H1 (cell line): ENCODE results near the gene PIANP. TPM values are rescaled to one million over a fixed set of nuclear protein-coding genes. Genes with fewer than 3 reads are reported as not detected.
A peak's percentile ranks its signal among the peaks of the same experiment; 100 is the strongest.

Source experiments
- CTCF ChIA-PET: fragments of 300-600 bp; sonication (Branson Sonifier 250); formaldehyde crosslinking; loops from one replicate; lab custom pipeline; 2021; ENCODE audit not compliant: partially characterized antibody; lab: Charles Lee
- POLR2A ChIA-PET: fragments of 300-600 bp; sonication (Branson Sonifier 250); formaldehyde crosslinking; loops from one replicate; lab custom pipeline; 2021; ENCODE audit warnings: inconsistent platforms; ENCODE audit not compliant: partially characterized antibody; lab: Charles Lee
- DNase-seq, 2 experiments: peaks; one replicate each; pipeline versions ENCODE4 v3.0.0 to v3.0.0-alpha.2; 2010 to 2022; ENCODE audit warnings: low spot score in 2 of 2, low read depth in 1 of 2, mixed read lengths in 1 of 2
- FAIRE-seq: peaks from 2 replicates; lab custom pipeline; 2011; peaks lifted over from hg19 to GRCh38; lab: Jason Lieb, UNC
- H2AFZ ChIP-seq: 2 replicates; pipeline ENCODE4 v1.8.1; 2012; ENCODE audit warnings: low read length, inconsistent platforms
- H2AK5ac ChIP-seq: 2 replicates; pipeline ENCODE4 v1.6.1; 2013; ENCODE audit warnings: low read depth, low read length
- H2BK120ac ChIP-seq: replicated peaks from 2 replicates; pipeline ENCODE3; 2013; ENCODE audit warnings: low read depth, low read length, inconsistent platforms
- H2BK12ac ChIP-seq: 2 replicates; pipeline ENCODE4 v1.6.1; 2013; ENCODE audit warnings: low read depth, low read length
- H2BK15ac ChIP-seq: 2 replicates; pipeline ENCODE4 v1.6.1; 2013; ENCODE audit warnings: low read length
- H2BK20ac ChIP-seq: 2 replicates; pipeline ENCODE4 v1.6.1; 2013; ENCODE audit warnings: low read length
- H2BK5ac ChIP-seq: 2 replicates; pipeline ENCODE4 v1.6.1; 2013; ENCODE audit warnings: low read depth, low read length
- H3K14ac ChIP-seq: 2 replicates; pipeline ENCODE4 v1.6.1; 2013; ENCODE audit warnings: inconsistent platforms; ENCODE audit not compliant: insufficient read length
- H3K18ac ChIP-seq: 2 replicates; pipeline ENCODE4 v1.6.1; 2013; ENCODE audit warnings: low read length; ENCODE audit errors: extremely low read depth
- H3K23ac ChIP-seq: 2 replicates; pipeline ENCODE4 v1.6.1; 2013; ENCODE audit warnings: inconsistent platforms; ENCODE audit not compliant: insufficient read length
- H3K23me2 ChIP-seq: 2 replicates; pipeline ENCODE4 v1.6.1; 2013; ENCODE audit warnings: low read depth, low read length
- H3K27ac ChIP-seq: 2 replicates; pipeline ENCODE4 v1.6.1; 2011; ENCODE audit warnings: low read depth, low read length, inconsistent platforms
- H3K27me3 ChIP-seq, 4 experiments: replicated peaks in 1 of 4; 1 replicate in 1 of 4; 2 replicates in 3 of 4; pipeline versions ENCODE4 v1.6.1 to v1.8.1; 2011 to 2013; ENCODE audit warnings: low read length in 3 of 4, mild to moderate bottlenecking in 3 of 4, inconsistent platforms in 2 of 4, mixed read lengths in 2 of 4, moderate library complexity in 1 of 4; ENCODE audit not compliant: control insufficient read depth in 3 of 4, insufficient read depth in 3 of 4; ENCODE audit errors: extremely low read depth in 1 of 4
- H3K36me3 ChIP-seq, 4 experiments: 2 replicates each; pipeline versions ENCODE4 v1.6.1 to v1.8.1; 2011 to 2013; ENCODE audit warnings: mild to moderate bottlenecking in 4 of 4, low read length in 3 of 4, moderate library complexity in 2 of 4, control low read depth in 1 of 4, inconsistent platforms in 1 of 4; ENCODE audit not compliant: insufficient read depth in 4 of 4, control insufficient read depth in 2 of 4
- H3K4ac ChIP-seq: replicated peaks from 2 replicates; pipeline ENCODE3; 2013; ENCODE audit warnings: low read length, low read depth, mixed read lengths, inconsistent platforms; ENCODE audit not compliant: insufficient read length
- H3K4me1 ChIP-seq, 4 experiments: replicated peaks in 1 of 4; 1 replicate in 1 of 4; 2 replicates in 3 of 4; pipeline versions ENCODE4 v1.6.1 to v1.8.1; 2011 to 2013; ENCODE audit warnings: low read length in 3 of 4, inconsistent platforms in 2 of 4, mixed read lengths in 1 of 4; ENCODE audit not compliant: insufficient read depth in 4 of 4, control insufficient read depth in 3 of 4
- H3K4me2 ChIP-seq, 2 experiments: 2 replicates each; pipeline versions ENCODE4 v1.6.1 to v1.8.1; 2011 to 2013; ENCODE audit warnings: low read depth in 2 of 2, low read length in 2 of 2, control low read depth in 1 of 2, inconsistent platforms in 1 of 2, mild to moderate bottlenecking in 1 of 2; ENCODE audit not compliant: insufficient read depth in 1 of 2
- H3K4me3 ChIP-seq, 4 experiments: fragments of 200-600, 300-600 bp in 1 of 4; sonication (generic), shearing (Covaris generic), sonication (Bioruptor Twin) in 1 of 4; 2 replicates each; pipeline versions ENCODE4 v1.5.1 to v1.8.1; 2011 to 2016; ENCODE audit warnings: low read length in 4 of 4, low read depth in 3 of 4, control low read depth in 2 of 4, inconsistent platforms in 2 of 4, mild to moderate bottlenecking in 2 of 4, mixed read lengths in 1 of 4, moderate library complexity in 1 of 4; ENCODE audit not compliant: insufficient read depth in 2 of 4; ENCODE audit errors: extremely low read depth in 1 of 4
- H3K56ac ChIP-seq: replicated peaks from 2 replicates; pipeline ENCODE3; 2013; ENCODE audit warnings: low read depth, mild to moderate bottlenecking, mixed read lengths, low read length, inconsistent platforms; ENCODE audit not compliant: insufficient read length
- H3K79me1 ChIP-seq: 2 replicates; pipeline ENCODE4 v1.6.1; 2013; ENCODE audit warnings: low read depth, low read length, control low read depth
- H3K79me2 ChIP-seq, 2 experiments: 2 replicates each; pipeline versions ENCODE4 v1.6.1 to v1.8.1; 2012 to 2013; ENCODE audit warnings: low read length in 2 of 2, mild to moderate bottlenecking in 2 of 2, inconsistent platforms in 1 of 2; ENCODE audit not compliant: insufficient read depth in 2 of 2, control insufficient read depth in 1 of 2
- H3K9ac ChIP-seq, 4 experiments: replicated peaks in 1 of 4; 1 replicate in 1 of 4; 2 replicates in 3 of 4; pipeline versions ENCODE4 v1.6.1 to v1.8.1; 2011 to 2013; ENCODE audit warnings: low read depth in 3 of 4, low read length in 3 of 4, control low read depth in 2 of 4, mild to moderate bottlenecking in 2 of 4, moderate library complexity in 2 of 4, inconsistent platforms in 1 of 4; ENCODE audit errors: extremely low read depth in 1 of 4
- H3K9me3 ChIP-seq, 2 experiments: 2 replicates each; pipeline versions ENCODE4 v1.6.1 to v1.8.1; 2012 to 2013; ENCODE audit warnings: mild to moderate bottlenecking in 2 of 2, moderate library complexity in 2 of 2, control low read depth in 1 of 2, inconsistent platforms in 1 of 2, low read depth in 1 of 2, low read length in 1 of 2, mixed read lengths in 1 of 2; ENCODE audit not compliant: insufficient read depth in 2 of 2
- H4K20me1 ChIP-seq, 2 experiments: replicated peaks in 1 of 2; 2 replicates each; pipeline versions ENCODE3 to v1.8.1; 2011 to 2013; ENCODE audit warnings: inconsistent platforms in 2 of 2, low read length in 2 of 2, mild to moderate bottlenecking in 1 of 2; ENCODE audit not compliant: insufficient read depth in 2 of 2, control insufficient read depth in 1 of 2
- H4K5ac ChIP-seq: 2 replicates; pipeline ENCODE4 v1.6.1; 2013; ENCODE audit warnings: low read length, low read depth, mixed read lengths, inconsistent platforms; ENCODE audit not compliant: insufficient read length
- H4K8ac ChIP-seq: 2 replicates; pipeline ENCODE4 v1.8.0; 2013; ENCODE audit warnings: mild to moderate bottlenecking, moderate library complexity, low read length, inconsistent platforms; ENCODE audit not compliant: insufficient read depth; ENCODE audit errors: extremely low read depth
- H4K91ac ChIP-seq: replicated peaks from 2 replicates; pipeline ENCODE3; 2013; ENCODE audit warnings: low read length, mixed read lengths, inconsistent platforms; ENCODE audit not compliant: insufficient read length
- BCL11A ChIP-seq, 2 experiments: IDR thresholded peaks; one replicate each; pipeline ENCODE4 v1.6.1; 2011; ENCODE audit warnings: low read depth in 2 of 2, low read length in 2 of 2, mild to moderate bottlenecking in 2 of 2
- CBX8 ChIP-seq: fragments of 300-800, 300-1000 bp; sonication (generic); IDR thresholded peaks from 2 replicates; pipeline ENCODE4 v1.7.1; 2016; ENCODE audit warnings: low read depth, low read length, borderline replicate concordance
- CEBPB ChIP-seq: IDR thresholded peaks from 2 replicates; pipeline ENCODE4 v1.6.1; 2012; ENCODE audit warnings: low read depth, low read length
- GTF2F1 ChIP-seq: IDR thresholded peaks from 2 replicates; pipeline ENCODE4 v1.6.1; 2012; ENCODE audit warnings: low read depth, low read length, improper control_type of control experiment, borderline replicate concordance
- KDM4A ChIP-seq: IDR thresholded peaks from one replicate; pipeline ENCODE4 v1.7.1; 2012; ENCODE audit warnings: low read depth, mild to moderate bottlenecking, moderate library complexity, low read length, inconsistent platforms; ENCODE audit not compliant: severe bottlenecking
- KDM5A ChIP-seq: fragments of 200-600 bp; IDR thresholded peaks from 2 replicates; pipeline ENCODE4 v1.7.1; 2012; ENCODE audit warnings: mild to moderate bottlenecking, low read length, inconsistent platforms, mixed read lengths
- POLR2AphosphoS5 ChIP-seq: IDR thresholded peaks from 2 replicates; pipeline ENCODE4 v1.6.1; 2011; ENCODE audit warnings: low read depth, low read length
- SIN3A ChIP-seq, 2 experiments: IDR thresholded peaks in 1 of 2; conservative IDR thresholded peaks in 1 of 2; 2 replicates each; pipeline ENCODE4 v1.6.1; 2011 to 2012; ENCODE audit warnings: low read length in 2 of 2, improper control_type of control experiment in 1 of 2, low read depth in 1 of 2, mild to moderate bottlenecking in 1 of 2
- SP1 ChIP-seq: IDR thresholded peaks from 2 replicates; pipeline ENCODE4 v1.6.1; 2011; ENCODE audit warnings: low read depth, low read length
- TBP ChIP-seq: IDR thresholded peaks from 2 replicates; pipeline ENCODE4 v1.6.1; 2011; ENCODE audit warnings: low read depth, low read length, improper control_type of control experiment
- TCF12 ChIP-seq: IDR thresholded peaks from 2 replicates; pipeline ENCODE4 v1.6.1; 2011; ENCODE audit warnings: low read depth, mild to moderate bottlenecking, low read length
- WGBS, 2 experiments: shearing (Covaris generic) in 1 of 2; methylation state at CpG; one replicate each; pipeline versions ENCODE4 v1.1.6 to v1.1.7; 2013 to 2015; ENCODE audit warnings: low lambda C conversion rate in 2 of 2, mixed read lengths in 2 of 2, inconsistent platforms in 1 of 2, low coverage in 1 of 2, missing lambda C conversion rate in 1 of 2; ENCODE audit not compliant: insufficient replicate concordance in 2 of 2, insufficient coverage in 1 of 2, insufficient read length in 1 of 2; ENCODE audit errors: extremely low coverage in 1 of 2, missing lambda C conversion rate in 1 of 2; 5-methylcytosine and 5-hydroxymethylcytosine counted together
- polyA plus RNA-seq, 7 experiments: library from polyadenylated mRNA; depleted of rRNA in 3 of 7; stranded (reverse) in 5 of 7; unstranded in 2 of 7; fragments of >200 nt in 5 of 7; fragments of 200-250 nt in 2 of 7; gene quantifications; 1 replicate in 5 of 7; 2 replicates in 1 of 7; 4 replicates in 1 of 7; pipeline versions ENCODE4 v1.2.1 to v1.2.3, GENCODE V29; 2011 to 2013; ENCODE audit warnings: missing spikeins in 2 of 7, mixed read lengths in 2 of 7
- total RNA-seq: library from RNA; stranded (reverse); fragmentation: NEBNext Ultra II Directional; extraction: Animal tissue kit (Norgen Biotek cat#: 25700); gene quantifications from 2 replicates; pipeline ENCODE4 v1.2.1, GENCODE V29; 2021

The PIANP gene
- total and polyA plus RNA-seq, 2 of the 8 experiments (the other 6 are each of a cell fraction or from before 2014, with no cell fraction given) = 6.3 to 9.8 TPM

DNA sequence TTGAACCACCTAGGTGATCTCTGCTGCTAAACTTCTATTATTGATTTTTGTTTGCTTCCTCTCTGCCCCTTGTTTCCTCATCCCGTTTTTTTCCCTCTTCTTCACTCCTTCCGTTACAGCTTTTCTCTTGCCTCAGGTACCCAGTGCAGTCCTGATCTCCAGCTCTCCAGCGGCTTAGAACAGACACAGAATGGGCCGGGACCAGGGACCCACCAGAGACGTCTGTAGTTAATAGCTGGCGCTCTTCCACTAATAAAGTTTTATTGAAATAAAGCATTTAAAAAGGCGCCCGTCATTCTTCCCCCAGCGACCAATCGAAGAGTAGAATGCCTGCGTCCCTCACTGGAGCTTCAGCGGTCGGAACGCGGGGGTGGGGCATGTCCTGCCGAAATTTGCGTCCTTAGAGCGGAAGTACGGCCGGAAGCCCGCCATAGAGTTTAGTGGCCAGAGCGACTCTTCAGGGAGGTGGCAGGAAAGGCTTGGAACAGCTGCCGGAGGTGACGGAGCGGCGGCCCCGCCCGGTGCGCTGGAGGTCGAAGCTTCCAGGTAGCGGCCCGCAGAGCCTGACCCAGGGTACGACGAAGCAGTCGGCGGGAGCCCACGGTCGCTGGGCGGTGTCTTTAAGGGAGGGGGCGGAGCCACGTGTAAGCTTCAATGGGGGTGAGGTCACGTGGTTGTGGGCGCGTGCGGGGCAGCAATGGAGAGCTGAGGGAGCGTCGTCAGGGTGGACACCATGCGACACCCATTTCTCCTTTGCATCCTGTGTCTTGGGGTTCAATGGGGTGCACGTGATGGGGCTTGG, 23.2 kb upstream of the PIANP start, which contains the start of gene COPS7A:
COPS7A (plus strand) TSS at position 440 of the 802 bp plus-strand sequence. CDS start 611 bp downstream, outside the sequence.
- peak within 1 kb of the TSS; percentile 8 to 94 (median 74) for H3K9ac ChIP-seq
- H3K36me3 ChIP-seq = peaks cover 0 to 7% (median 6%) of the 10 kb centered on the region in 4 experiments; a peak in 5 of 8 replicates
- no peak within 1 kb of the TSS for H2BK20ac ChIP-seq
- H4K8ac ChIP-seq = peak within 1 kb of the TSS; percentile 90; the same call in 1 of the 2 replicates
- H3K79me2 ChIP-seq = peaks cover 0 to 3% of the 10 kb centered on the region in 2 experiments; a peak in 1 of 4 replicates
- ChIA-PET CTCF (interaction anchor here (0.6 to 3.9 kb wide), 19 partner anchors 9 to 210 kb away, joined by 3 to 20 read pairs (median 4); partner anchors contain the start of genes MLF2 and ZNF384), POLR2A (interaction anchor here (0.6 to 4.8 kb wide), 20 partner anchors 9 to 221 kb away, joined by 3 to 25 read pairs (median 4); partner anchors contain the start of genes C12orf57, CDCA3, GAPDH and GPR162)
- H3K56ac ChIP-seq = peak within 1 kb of the TSS; percentile 73
- H3K9me3 ChIP-seq = no peaks in the 10 kb centered on the region
- 2% methylated on average over 47 of the region's 49 CpGs; no CpG with 5 or more reads in 1 of the 2 experiments for WGBS, 2 experiments
- no peak within 1 kb of the TSS; the same call in 1 of the 2 replicates for H3K27ac ChIP-seq
- H3K18ac ChIP-seq = peak within 1 kb of the TSS; percentile 9
- 0 out of 2 replicates have a peak within 1 kb of the TSS, but pooled peaks have one; percentile 11 for H2BK12ac ChIP-seq
- DNase-seq (peak; percentile 95 to 98), FAIRE-seq (peak; percentile 75)
- H3K14ac ChIP-seq = no peak within 1 kb of the TSS
- H3K4me3 ChIP-seq = peak within 1 kb of the TSS; percentile 58 to 91 (median 78)
- H3K4me2 ChIP-seq = peak within 1 kb of the TSS; percentile 79 to 97
- no peaks in the 10 kb centered on the region; the same call in 1 of the 2 replicates for H3K79me1 ChIP-seq
- H2BK5ac ChIP-seq = peak within 1 kb of the TSS; percentile 41
- no peaks in the 10 kb centered on the region; a peak in 2 of 7 replicates for H3K27me3 ChIP-seq
- no peak within 1 kb of the TSS for H2AK5ac ChIP-seq
- peak within 1 kb of the TSS; percentile 91 for H4K5ac ChIP-seq
- peaks cover 0 to 2% (median under 1%) of the 10 kb centered on the region in 4 experiments; a peak in 3 of 7 replicates for H3K4me1 ChIP-seq
- H2BK15ac ChIP-seq = 0 out of 2 replicates have a peak within 1 kb of the TSS, but pooled peaks have one; percentile 67
- H4K20me1 ChIP-seq = no peaks in the 10 kb centered on the region
- no peak within 1 kb of the TSS for H2BK120ac ChIP-seq
- H2AFZ ChIP-seq = peak within 1 kb of the TSS; percentile 47; the same call in 1 of the 2 replicates
- H3K23me2 ChIP-seq = peaks cover 8% of the 10 kb centered on the region
- peak within 1 kb of the TSS; percentile 91 for H3K4ac ChIP-seq
- peak within 1 kb of the TSS; percentile 88 for H4K91ac ChIP-seq
- H3K23ac ChIP-seq = no peak within 1 kb of the TSS
- TF ChIP-seq KDM4A (no peak), TBP (peak; percentile 61; the same call in 1 of the 2 replicates), SP1 (peak; percentile 69; the same call in 1 of the 2 replicates), BCL11A (IDR thresholded peaks at IDR 0.05; ENCODE audit: low read depth in 2 of 2, low read length in 2 of 2) (no peak), CEBPB (no peak), GTF2F1 (peak; percentile 8; the same call in 1 of the 2 replicates), CBX8 (no peak), SIN3A (conservative IDR thresholded peaks at IDR 0.05 in 1 of 2, IDR thresholded peaks at IDR 0.05 in 1 of 2; ENCODE audit: low read depth in 1 of 2, low read length in 2 of 2) (peak in 1 of 2 experiments; percentile 83; a peak in 1 of 4 replicates), POLR2AphosphoS5 (peak; percentile 64; the same call in 1 of the 2 replicates), TCF12 (peak; percentile 34; the same call in 1 of the 2 replicates), KDM5A (no peak)
